SK-MEL-5 (cell line): ENCODE results near the gene HAND1. TPM values are rescaled to one million over a fixed set of nuclear protein-coding genes. Genes with fewer than 3 reads are reported as not detected.

Source experiments
- DNase-seq: peaks from one replicate; pipeline ENCODE4 v3.0.0-alpha.2; 2016; ENCODE audit warnings: low read depth, low spot score
- in situ Hi-C: cut with HindIII; loops from 2 replicates; pipeline ENCODE4 v1.10.0; 2016; ENCODE audit warnings: low sequenced_read_pairs, high pct_unique_total_duplicates, low pct_unique_long_range_greater_than_20kb
- total RNA-seq: library from RNA; depleted of rRNA; stranded (reverse); fragments of >200 nt; shearing (Covaris generic); gene quantifications from 2 replicates; pipeline ENCODE4 v1.2.3, GENCODE V29; 2014

Gene HAND1
- total RNA-seq, 1 experiment from 2014 or later = not detected

- in situ Hi-C loops = no loop called here
- no peak for DNase-seq
Observed at GRCh38 chr5:154483654-154484392, 5.8 kb upstream of the HAND1 start.

- DNase-seq = no peak
- in situ Hi-C loops = no loop called here
Observed at GRCh38 chr5:154482528-154483449, 4.8 kb upstream of the HAND1 start.

GRCh38 chr5:154481584-154482381 lies 3.8 kb upstream of the HAND1 start:
- in situ Hi-C loops = no loop called here
- DNase-seq = no peak

GRCh38 chr5:154480847-154481246 lies 2.8 kb upstream of the HAND1 start:
- in situ Hi-C loops = no loop called here
- no peak for DNase-seq

GRCh38 chr5:154479944-154480750 lies 2.1 kb upstream of the HAND1 start:
- no peak for DNase-seq
- in situ Hi-C loops = no loop called here

- in situ Hi-C loops = no loop called here
- no peak for DNase-seq
Observed at GRCh38 chr5:154479160-154479943, 1.3 kb upstream of the HAND1 start.

- no peak for DNase-seq
- in situ Hi-C loops = no loop called here
Observed at GRCh38 chr5:154478752-154479159, 729 bp upstream of the HAND1 start.

- in situ Hi-C loops = no loop called here
- no peak for DNase-seq
Observed at GRCh38 chr5:154477382-154478223, 424 bp downstream of the HAND1 start.

- in situ Hi-C loops = no loop called here
- no peak for DNase-seq
Observed at GRCh38 chr5:154476354-154477205, 1.4 kb downstream of the HAND1 start.

- no peak for DNase-seq
- in situ Hi-C loops = no loop called here
Observed at GRCh38 chr5:154475591-154476353, 2.3 kb downstream of the HAND1 start.

- in situ Hi-C loops = no loop called here
- no peak for DNase-seq
Observed at GRCh38 chr5:154474396-154475334, 3.4 kb downstream of the HAND1 start.

- in situ Hi-C loops = no loop called here
- DNase-seq = no peak
Observed at GRCh38 chr5:154473581-154474283, 4.3 kb downstream of the HAND1 start.
